RPMI7951 (cell line): ENCODE measurements around the gene ALKBH1. TPM values are rescaled to one million over a fixed set of nuclear protein-coding genes. Genes with fewer than 3 reads are reported as not detected.
"Not testable (repeated sequence)": the region's sequence is repeated elsewhere in the genome, so short reads cannot be mapped to it uniquely, and the experiment has no call there.

Source experiments
- DNase-seq: peaks from one replicate; pipeline ENCODE4 v3.0.0-alpha.2; 2012; ENCODE audit warnings: low read depth
- total RNA-seq: library from RNA; depleted of rRNA; stranded (reverse); fragments of >200 nt; shearing (Covaris generic); gene quantifications from 2 replicates; pipeline ENCODE4 v1.2.3, GENCODE V29; 2014

Gene ALKBH1
- total RNA-seq, 1 experiment from 2014 or later: 13.6 TPM

- DNase-seq: no peak
Observed at GRCh38 chr14:77673193-77673592, 34.6 kb downstream of the ALKBH1 start.

GRCh38 chr14:77667331-77667730 is 40.5 kb downstream of the ALKBH1 start:
- DNase-seq: no peak

GRCh38 chr14:77663293-77663692 is 44.5 kb downstream of the ALKBH1 start:
- DNase-seq: peak; percentile 35

- not testable (repeated sequence) for DNase-seq
Observed at GRCh38 chr14:77661562-77661961, 46.3 kb downstream of the ALKBH1 start.

- no peak for DNase-seq
Observed at GRCh38 chr14:77660754-77661153, 47.1 kb downstream of the ALKBH1 start.

- DNase-seq: no peak
Observed at GRCh38 chr14:77659831-77660230, 48.0 kb downstream of the ALKBH1 start.

GRCh38 chr14:77657280-77657679 is 50.5 kb downstream of the ALKBH1 start:
- no peak for DNase-seq

GRCh38 chr14:77654001-77654441 is 53.8 kb downstream of the ALKBH1 start:
- DNase-seq: no peak

- DNase-seq: no peak
Observed at GRCh38 chr14:77649326-77649725, 58.5 kb downstream of the ALKBH1 start.

GRCh38 chr14:77648520-77649200 is 59.2 kb downstream of the ALKBH1 start:
- DNase-seq: no peak

- DNase-seq: no peak
Observed at GRCh38 chr14:77647853-77648252, 60.0 kb downstream of the ALKBH1 start.

GRCh38 chr14:77646907-77647306 is 60.9 kb downstream of the ALKBH1 start:
- DNase-seq: no peak

GRCh38 chr14:77645520-77646230 is 62.1 kb downstream of the ALKBH1 start:
- DNase-seq: no peak

GRCh38 chr14:77642407-77642806 is 65.4 kb downstream of the ALKBH1 start:
- no peak for DNase-seq

- DNase-seq: peak; percentile 65
Observed at GRCh38 chr14:77641534-77642341, 66.1 kb downstream of the ALKBH1 start.

GRCh38 chr14:77640756-77641533 is 66.9 kb downstream of the ALKBH1 start:
- DNase-seq: no peak

- peak; percentile 52 for DNase-seq
Observed at GRCh38 chr14:77638771-77639171, 69.1 kb downstream of the ALKBH1 start.

GRCh38 chr14:77635869-77636268 is 72.0 kb downstream of the ALKBH1 start:
- not testable (repeated sequence) for DNase-seq

- DNase-seq: not testable (repeated sequence)
Observed at GRCh38 chr14:77635466-77635865, 72.4 kb downstream of the ALKBH1 start.

- DNase-seq: no peak
Observed at GRCh38 chr14:77630111-77630510, 77.7 kb downstream of the ALKBH1 start.

GRCh38 chr14:77625360-77625759 is 82.5 kb downstream of the ALKBH1 start:
- DNase-seq: no peak

- DNase-seq: no peak
Observed at GRCh38 chr14:77623201-77623600, 84.6 kb downstream of the ALKBH1 start.
